GM19397 (cell line): ENCODE data around the gene SP110.

Experiments
- ATAC-seq: cut with Tn5 transposase; IDR thresholded peaks from one replicate; pipeline ENCODE4 v1.9.1; 2021; ENCODE audit warnings: mild to moderate bottlenecking, moderate library complexity; ENCODE audit not compliant: unreplicated experiment

Gene SP110

GRCh38 chr2:230172852-230173251 lies 46.9 kb downstream of the SP110 start:
- ATAC-seq = no peak

GRCh38 chr2:230172156-230172555 lies 47.6 kb downstream of the SP110 start:
- no peak for ATAC-seq

- ATAC-seq = no peak
These were observed 49.3 kb downstream of the SP110 start for GRCh38 chr2:230170532-230170931.

GRCh38 chr2:230166557-230167170 lies 53.1 kb downstream of the SP110 start:
- ATAC-seq = no peak

GRCh38 chr2:230164139-230164538 lies 55.6 kb downstream of the SP110 start:
- no peak for ATAC-seq

- ATAC-seq = no peak
These were observed 56.8 kb downstream of the SP110 start for GRCh38 chr2:230162981-230163380.

GRCh38 chr2:230161184-230161583 lies 58.6 kb downstream of the SP110 start:
- ATAC-seq = no peak

GRCh38 chr2:230160112-230160660 lies 59.6 kb downstream of the SP110 start:
- no peak for ATAC-seq

- ATAC-seq = no peak
These were observed 61.3 kb downstream of the SP110 start for GRCh38 chr2:230158468-230158867.

- ATAC-seq = no peak
These were observed 62.7 kb downstream of the SP110 start for GRCh38 chr2:230156782-230157699.

- ATAC-seq = no peak
These were observed 64.4 kb downstream of the SP110 start for GRCh38 chr2:230155359-230155758.

- no peak for ATAC-seq
These were observed 66.3 kb downstream of the SP110 start for GRCh38 chr2:230153390-230153976.

GRCh38 chr2:230152334-230152733 lies 67.5 kb downstream of the SP110 start:
- no peak for ATAC-seq

GRCh38 chr2:230144355-230144754 lies 75.4 kb downstream of the SP110 start:
- no peak for ATAC-seq

GRCh38 chr2:230140667-230141066 lies 79.1 kb downstream of the SP110 start:
- ATAC-seq = no peak

GRCh38 chr2:230137902-230138539 lies 81.8 kb downstream of the SP110 start:
- no peak for ATAC-seq

- ATAC-seq = no peak
These were observed 84.7 kb downstream of the SP110 start for GRCh38 chr2:230135130-230135525.

GRCh38 chr2:230134496-230135129 lies 85.2 kb downstream of the SP110 start:
- ATAC-seq = no peak

- no peak for ATAC-seq
These were observed 88.4 kb downstream of the SP110 start for GRCh38 chr2:230131366-230131765.

GRCh38 chr2:230130668-230131364 lies 89.0 kb downstream of the SP110 start:
- ATAC-seq = no peak
